ENCODE measurements around the gene MECP2.
"Not testable (repeated sequence)": the region's sequence is repeated elsewhere in the genome, so short reads cannot be mapped to it uniquely, and the experiment has no call there.

Gene MECP2

GRCh38 chrX:154015581-154016264 lies 81.8 kb downstream of the MECP2 start:
- no peak for DNase-seq

GRCh38 chrX:154014429-154015380 lies 82.8 kb downstream of the MECP2 start:
- no peak for DNase-seq

DNA sequence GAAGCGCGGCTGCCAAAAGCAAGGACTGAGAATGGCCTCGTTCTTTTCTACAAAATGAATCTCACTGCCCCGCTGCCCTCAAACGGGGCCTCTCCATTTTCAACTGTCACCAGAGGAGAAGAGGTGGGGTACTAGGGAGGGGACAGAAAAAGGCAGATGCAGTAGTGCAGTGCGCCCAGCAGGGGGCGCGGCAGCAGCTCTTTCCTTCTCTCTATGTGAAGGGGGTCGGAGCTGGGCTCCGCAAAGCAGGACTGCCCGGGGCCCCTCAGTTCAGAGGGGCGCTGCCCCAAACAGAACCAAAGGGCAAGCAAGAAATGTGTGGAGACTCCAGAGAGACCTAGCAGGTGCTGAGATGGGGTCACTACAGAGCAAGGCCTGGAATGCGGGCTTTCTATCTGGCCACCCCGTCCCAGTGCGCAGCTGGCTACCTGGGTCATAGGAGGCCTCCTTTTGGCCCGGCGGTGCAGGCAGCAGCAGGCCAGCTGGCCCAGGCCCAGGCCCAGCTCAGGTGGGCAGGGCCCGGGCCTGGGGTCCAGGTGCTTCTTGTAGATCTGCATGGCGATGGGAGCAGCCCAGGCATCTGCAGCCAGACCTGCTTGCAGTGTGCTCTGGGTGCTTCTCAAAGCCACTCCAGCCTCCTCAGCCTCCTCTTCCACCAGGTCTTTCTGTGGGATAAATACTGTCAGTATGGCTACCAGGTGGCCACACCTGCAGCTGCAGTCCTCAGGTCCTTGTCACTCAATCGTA lies 83.7 kb downstream of the MECP2 start:
- peak in 5 of 14 donors; percentile 15 to 46 (median 33) for DNase-seq

GRCh38 chrX:154013001-154013421 lies 84.5 kb downstream of the MECP2 start:
- peak in 4 of 14 donors; percentile 26 to 65 (median 40) for DNase-seq

GRCh38 chrX:154012336-154012991 lies 85.1 kb downstream of the MECP2 start:
- DNase-seq: peak in 5 of 14 donors; percentile 13 to 65 (median 49)

GRCh38 chrX:154011376-154012335 lies 85.9 kb downstream of the MECP2 start:
- no peak for DNase-seq

- no peak for DNase-seq
Observed at GRCh38 chrX:154010330-154011087, 87.0 kb downstream of the MECP2 start.

GRCh38 chrX:154008521-154008920 lies 89.0 kb downstream of the MECP2 start:
- no peak for DNase-seq

DNA sequence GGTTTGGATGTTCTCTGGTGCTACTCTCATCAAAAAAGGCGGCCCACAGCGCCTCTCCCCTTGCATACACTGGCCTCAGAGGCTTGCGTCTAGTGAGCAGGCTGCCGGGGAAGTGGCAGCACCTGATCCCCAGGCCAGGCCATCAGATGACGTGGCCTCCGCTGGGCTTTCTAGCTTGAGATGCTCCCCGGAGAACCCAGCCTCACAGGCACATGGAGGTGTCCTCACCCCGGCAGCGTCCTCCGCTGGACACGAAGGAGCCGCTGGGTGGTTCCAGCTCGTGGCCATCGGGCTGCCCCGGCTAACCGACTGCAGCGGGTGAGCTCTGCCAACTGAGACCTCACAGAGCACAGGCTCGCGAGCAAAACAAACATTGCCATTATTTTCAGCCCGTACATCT lies 90.6 kb downstream of the MECP2 start:
- DNase-seq: peak in 1 of 14 donors; percentile 4

DNA sequence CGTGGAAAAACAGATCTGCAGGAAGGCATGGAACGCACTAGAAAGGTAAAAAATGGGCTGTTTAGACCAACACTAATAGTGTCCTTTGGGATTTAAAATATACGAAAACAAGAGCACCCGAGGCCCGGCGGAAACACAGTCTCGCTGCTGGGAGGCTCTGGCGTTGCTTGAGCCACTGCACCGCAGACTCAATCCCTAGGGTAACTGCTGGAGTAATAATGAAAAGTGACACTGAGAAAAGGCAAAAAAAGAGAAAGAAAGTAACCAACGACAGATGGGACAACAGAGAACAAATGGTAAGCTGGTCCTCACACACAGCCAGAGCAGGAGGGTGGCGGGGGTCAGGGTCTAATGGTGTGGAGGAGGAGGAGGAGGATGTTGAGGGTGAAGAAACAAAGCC lies 93.2 kb downstream of the MECP2 start:
- DNase-seq: no peak

- peak in 4 of 14 donors; percentile 24 to 49 (median 36) for DNase-seq
Observed at GRCh38 chrX:154002215-154002719, 95.2 kb downstream of the MECP2 start.

GRCh38 chrX:154000051-154000450 lies 97.5 kb downstream of the MECP2 start:
- no peak for DNase-seq

GRCh38 chrX:153999359-154000037 lies 98.0 kb downstream of the MECP2 start:
- no peak for DNase-seq

DNA sequence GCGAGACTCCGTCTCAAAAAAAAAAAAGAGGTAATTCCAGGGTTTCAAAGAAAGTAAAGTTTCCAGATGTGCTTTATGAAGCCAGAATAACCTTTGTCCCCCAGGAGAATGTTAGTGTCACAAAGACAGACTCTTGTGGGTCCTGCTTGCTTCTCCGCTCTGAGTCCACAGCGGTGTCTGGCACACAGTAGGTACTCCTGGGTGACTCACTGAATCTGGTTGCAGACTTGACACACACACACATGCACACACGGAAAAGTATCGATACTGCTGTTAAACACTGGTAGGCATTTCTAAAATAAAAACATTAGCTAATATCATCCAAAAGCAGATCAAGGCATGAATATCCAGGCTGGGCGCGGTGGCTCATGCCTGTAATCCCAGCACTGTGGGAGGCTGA lies 102.0 kb downstream of the MECP2 start:
- no peak for DNase-seq

GRCh38 chrX:153994398-153994797 lies 103.1 kb downstream of the MECP2 start:
- not testable (repeated sequence) for DNase-seq

GRCh38 chrX:153993978-153994377 lies 103.5 kb downstream of the MECP2 start:
- DNase-seq: no peak

- DNase-seq: peak in 1 of 14 donors; percentile 23
Observed at GRCh38 chrX:153993079-153993478, 104.4 kb downstream of the MECP2 start.

DNA sequence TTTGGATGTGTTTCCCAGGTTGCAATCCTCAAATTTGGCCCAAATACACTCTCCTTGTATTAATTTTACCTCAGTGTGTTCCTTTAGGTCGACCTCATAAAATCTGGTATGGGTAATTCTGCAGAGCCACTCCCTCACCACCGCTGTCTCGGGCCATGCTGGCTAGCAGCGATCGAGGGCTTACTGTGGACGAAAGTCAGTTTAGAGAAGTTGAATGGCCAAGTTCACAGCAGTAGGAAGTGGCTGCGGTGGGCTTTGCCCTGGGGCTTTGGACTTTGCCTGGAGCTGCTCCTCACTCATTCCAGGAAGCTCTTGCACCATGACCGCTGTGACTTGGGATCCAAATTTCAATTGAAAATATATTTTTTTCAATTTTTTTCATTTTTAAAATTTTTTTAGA lies 105.3 kb downstream of the MECP2 start:
- no peak for DNase-seq

GRCh38 chrX:153991013-153991580 lies 106.4 kb downstream of the MECP2 start:
- DNase-seq: no peak

Measured in C1 segment of cervical spinal cord (tissue), 14 donors.